SK-MEL-5 (cell line): ENCODE measurements around the gene TMEM119. TPM values are rescaled to one million over a fixed set of nuclear protein-coding genes. Genes with fewer than 3 reads are reported as not detected.

ENCODE experiments used
- total RNA-seq: library from RNA; depleted of rRNA; stranded (reverse); fragments of >200 nt; shearing (Covaris generic); gene quantifications from 2 replicates; pipeline ENCODE4 v1.2.3, GENCODE V29; 2014; rRNA removed

TMEM119 gene
- total RNA-seq, 1 experiment from 2014 or later = not detected

Other genes with a start within 250 kb of the TMEM119 start
- gene FICD, start 82.8 kb downstream of the TMEM119 start, total RNA-seq = 6.1 and 7.4 TPM in 2 replicates
- gene SART3, start 36.9 kb downstream of the TMEM119 start, total RNA-seq = 66.3 and 84.2 TPM in 2 replicates
- gene ISCU, start 35.5 kb downstream of the TMEM119 start, total RNA-seq = 162 and 163 TPM in 2 replicates
- 0.50 and 0.80 TPM in 2 replicates for gene SELPLG, start 35.8 kb upstream of the TMEM119 start, total RNA-seq
- gene CORO1C, start 133.4 kb upstream of the TMEM119 start, total RNA-seq = 156 and 175 TPM in 2 replicates